Progenitor cell of endocrine pancreas (in vitro differentiated cells): ENCODE results near the gene CRBN. TPM values are rescaled to one million over a fixed set of nuclear protein-coding genes. Genes with fewer than 3 reads are reported as not detected.

Experiments used
- DNase-seq: peaks from one replicate; pipeline ENCODE4 v3.0.0; 2021; ENCODE audit warnings: low spot score; ENCODE audit not compliant: unreplicated experiment
- H3K27ac Mint-ChIP-seq: 2 replicates; pipeline ENCODE4 v1.8.0; 2021; ENCODE audit warnings: mild to moderate bottlenecking, moderate library complexity, mixed read lengths
- H3K27me3 Mint-ChIP-seq: 2 replicates; pipeline ENCODE4 v1.8.0; 2021; ENCODE audit warnings: mixed read lengths
- H3K36me3 Mint-ChIP-seq: 2 replicates; pipeline ENCODE4 v1.8.0; 2022; ENCODE audit warnings: mixed read lengths; ENCODE audit not compliant: insufficient read depth
- H3K4me1 Mint-ChIP-seq: 2 replicates; pipeline ENCODE4 v1.8.0; 2021; ENCODE audit warnings: low read depth, mixed read lengths
- H3K4me3 Mint-ChIP-seq: 2 replicates; pipeline ENCODE4 v1.8.0; 2021; ENCODE audit warnings: low read depth, mild to moderate bottlenecking, moderate library complexity, mixed read lengths
- H3K9me3 Mint-ChIP-seq: 2 replicates; pipeline ENCODE4 v1.8.0; 2021; ENCODE audit warnings: low read depth, mixed read lengths
- total RNA-seq: library from RNA; stranded (reverse); gene quantifications from 2 replicates; pipeline ENCODE4 v1.2.1, GENCODE V29; 2021
- TF ChIP-seq, protein P1 (sequence below): fragments of 200-600 bp; sonication (generic); IDR thresholded peaks from one replicate; pipeline ENCODE4 v1.5.0; 2021; ENCODE audit warnings: antibody characterized with exemption, mild to moderate bottlenecking; ENCODE audit not compliant: unreplicated experiment

CRBN gene
- total RNA-seq, 1 donor from 2014 or later: 40.1 TPM

DNA sequence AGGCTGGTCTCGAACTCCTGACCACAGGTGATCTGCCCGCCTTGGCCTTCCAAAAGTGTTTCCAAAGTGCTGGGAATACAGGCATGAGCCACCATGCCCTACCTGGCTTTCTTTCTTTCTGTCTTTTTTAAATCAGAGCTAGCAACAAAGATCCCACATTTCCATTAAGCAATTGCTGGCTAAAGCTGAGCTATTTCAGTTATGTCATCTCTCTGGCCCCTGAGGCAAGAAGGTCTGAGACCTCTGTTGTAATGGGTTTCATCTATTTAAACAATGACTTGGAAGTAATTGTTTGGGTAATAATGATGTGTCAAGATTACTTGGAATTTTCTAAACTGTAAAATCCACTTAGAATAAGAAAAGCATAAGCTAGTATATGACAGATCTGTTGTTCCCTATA lies 30.2 kb upstream of the CRBN start:
- TF ChIP-seq, protein P1, sequence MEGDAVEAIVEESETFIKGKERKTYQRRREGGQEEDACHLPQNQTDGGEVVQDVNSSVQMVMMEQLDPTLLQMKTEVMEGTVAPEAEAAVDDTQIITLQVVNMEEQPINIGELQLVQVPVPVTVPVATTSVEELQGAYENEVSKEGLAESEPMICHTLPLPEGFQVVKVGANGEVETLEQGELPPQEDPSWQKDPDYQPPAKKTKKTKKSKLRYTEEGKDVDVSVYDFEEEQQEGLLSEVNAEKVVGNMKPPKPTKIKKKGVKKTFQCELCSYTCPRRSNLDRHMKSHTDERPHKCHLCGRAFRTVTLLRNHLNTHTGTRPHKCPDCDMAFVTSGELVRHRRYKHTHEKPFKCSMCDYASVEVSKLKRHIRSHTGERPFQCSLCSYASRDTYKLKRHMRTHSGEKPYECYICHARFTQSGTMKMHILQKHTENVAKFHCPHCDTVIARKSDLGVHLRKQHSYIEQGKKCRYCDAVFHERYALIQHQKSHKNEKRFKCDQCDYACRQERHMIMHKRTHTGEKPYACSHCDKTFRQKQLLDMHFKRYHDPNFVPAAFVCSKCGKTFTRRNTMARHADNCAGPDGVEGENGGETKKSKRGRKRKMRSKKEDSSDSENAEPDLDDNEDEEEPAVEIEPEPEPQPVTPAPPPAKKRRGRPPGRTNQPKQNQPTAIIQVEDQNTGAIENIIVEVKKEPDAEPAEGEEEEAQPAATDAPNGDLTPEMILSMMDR: no peak
- no peaks in the 10 kb centered on the region for H3K4me1 Mint-ChIP-seq
- no peak overlapping the region for H3K4me3 Mint-ChIP-seq

DNA sequence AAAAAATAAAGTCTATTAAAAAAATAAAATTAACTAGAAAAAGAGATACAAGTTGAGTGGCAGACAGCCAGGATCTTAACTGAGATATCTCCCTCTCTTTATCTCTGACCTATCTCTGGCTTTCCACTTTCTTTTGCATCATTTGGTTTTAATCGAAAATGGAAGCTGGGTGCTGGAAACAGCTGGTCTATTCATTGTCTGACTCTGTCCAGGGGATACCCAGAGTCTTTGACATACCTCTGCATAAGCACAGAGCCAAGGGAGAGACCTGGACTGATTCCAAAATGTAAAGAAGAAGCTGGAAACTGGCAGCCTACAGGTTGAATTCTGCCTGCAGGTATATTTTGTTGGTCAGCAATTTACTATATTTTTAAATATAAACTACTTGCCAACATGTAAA lies 29.6 kb upstream of the CRBN start:
- Mint-ChIP-seq H3K9me3 (no peaks in the 10 kb centered on the region), H3K36me3 (no peaks in the 10 kb centered on the region), H3K4me1 (no peaks in the 10 kb centered on the region), H3K27ac (no peak overlapping the region), H3K4me3 (no peak overlapping the region), H3K27me3 (peaks cover 13% of the 10 kb centered on the region)
- DNase-seq: no peak
- TF ChIP-seq, protein P1: no peak

More for the DNA sequence above, 30.2 kb upstream of the CRBN start:
- H3K27me3 Mint-ChIP-seq: peaks cover 7% of the 10 kb centered on the region
- no peak for DNase-seq
- no peak overlapping the region for H3K27ac Mint-ChIP-seq
- H3K9me3 Mint-ChIP-seq: no peaks in the 10 kb centered on the region
- no peaks in the 10 kb centered on the region for H3K36me3 Mint-ChIP-seq

DNA sequence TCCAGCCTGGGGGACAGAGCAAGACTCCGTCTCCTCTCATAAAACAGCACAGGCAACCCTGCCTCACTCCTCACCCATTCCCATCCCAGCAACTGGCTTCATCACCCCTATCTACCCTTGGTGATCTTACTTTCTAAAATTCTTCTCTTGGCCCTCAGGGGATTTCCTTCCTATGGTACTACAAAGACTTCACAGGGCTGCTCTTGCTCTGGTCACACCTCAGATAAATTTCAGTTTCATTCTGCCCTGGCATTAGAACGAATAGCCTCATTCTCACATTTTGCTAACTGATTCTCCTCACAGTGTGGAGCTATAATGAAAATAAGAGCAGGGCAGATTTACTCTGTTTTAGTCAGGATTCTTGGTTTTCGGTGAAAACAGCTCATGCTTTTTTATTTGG lies 22.1 kb upstream of the CRBN start:
- Mint-ChIP-seq H3K9me3 (no peaks in the 10 kb centered on the region), H3K4me1 (peaks cover 6% of the 10 kb centered on the region), H3K36me3 (no peaks in the 10 kb centered on the region), H3K4me3 (no peak overlapping the region), H3K27me3 (peaks cover 42% of the 10 kb centered on the region), H3K27ac (no peak overlapping the region)
- TF ChIP-seq, protein P1: no peak
- no peak for DNase-seq

DNA sequence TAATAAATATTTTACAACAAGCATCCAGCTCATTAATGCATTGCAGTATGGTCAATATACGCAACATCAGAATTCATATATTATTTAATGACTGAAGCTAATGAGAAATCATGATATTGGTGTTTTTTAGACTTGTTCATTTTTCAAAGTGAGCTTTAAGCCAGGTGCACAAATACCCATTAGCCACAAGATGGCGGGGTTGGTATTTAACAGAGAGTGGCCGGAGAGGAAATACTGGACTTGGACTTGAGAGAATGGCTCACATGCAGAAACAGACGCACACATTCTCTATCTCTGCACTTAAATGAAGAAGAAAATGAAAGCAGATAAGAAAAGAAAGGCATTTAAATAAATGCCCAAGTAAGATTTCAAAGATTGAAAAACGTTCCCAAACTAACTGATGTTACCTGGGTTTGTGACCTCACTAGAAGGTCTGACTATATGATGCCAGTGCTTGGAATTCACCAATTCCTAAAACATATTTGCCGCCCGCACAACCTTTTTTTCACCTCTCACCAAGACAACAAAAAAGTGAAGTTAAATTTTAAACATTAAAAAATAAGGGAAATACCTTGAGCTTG lies 21.2 kb upstream of the CRBN start:
- DNase-seq: peak; percentile 38
- no peaks in the 10 kb centered on the region for H3K9me3 Mint-ChIP-seq
- TF ChIP-seq, protein P1: peak; percentile 93
- no peak overlapping the region for H3K27ac Mint-ChIP-seq
- no peak overlapping the region for H3K4me3 Mint-ChIP-seq
- H3K36me3 Mint-ChIP-seq: no peaks in the 10 kb centered on the region
- H3K4me1 Mint-ChIP-seq: peaks cover 6% of the 10 kb centered on the region
- H3K27me3 Mint-ChIP-seq: peaks cover 42% of the 10 kb centered on the region

DNA sequence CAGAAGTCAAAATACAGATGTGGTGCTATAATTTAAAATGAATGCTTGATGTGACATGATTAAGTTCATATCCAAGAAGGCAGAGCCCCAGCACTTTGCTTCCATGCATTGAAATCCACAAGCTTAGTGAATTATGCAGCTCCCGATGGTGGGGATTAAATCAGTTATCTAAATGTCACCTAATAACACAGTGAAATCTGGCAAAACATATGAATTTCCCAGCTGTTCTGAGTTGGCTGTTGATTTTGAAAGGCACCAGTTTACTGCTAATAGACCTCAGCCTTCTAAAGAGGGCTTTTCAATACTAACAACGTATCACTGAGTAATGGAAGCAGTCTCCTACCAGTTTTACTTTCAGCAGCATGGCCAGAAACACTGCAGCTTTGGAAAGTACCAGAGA lies 19.8 kb upstream of the CRBN start:
- peaks cover 6% of the 10 kb centered on the region for H3K4me1 Mint-ChIP-seq
- H3K9me3 Mint-ChIP-seq: no peaks in the 10 kb centered on the region
- TF ChIP-seq, protein P1: no peak
- no peaks in the 10 kb centered on the region for H3K36me3 Mint-ChIP-seq
- H3K4me3 Mint-ChIP-seq: no peak overlapping the region
- peaks cover 44% of the 10 kb centered on the region for H3K27me3 Mint-ChIP-seq
- H3K27ac Mint-ChIP-seq: no peak overlapping the region
- no peak for DNase-seq
